Stimulated activated CD4-positive, alpha-beta T cell treated with anti-CD3 and anti-CD28 coated beads, TNF-alpha, amount 100 ng/mL, for 24 hours (primary cell): Measurements from ENCODE around the gene ABL1.

ENCODE experiments used
- DNase-seq, 3 experiments: peaks; one replicate each; pipeline ENCODE4 v3.0.0-alpha.2; 2020; ENCODE audit warnings: low read depth in 3 of 3

Gene ABL1

GRCh38 chr9:130890870-130891687, 56.0 kb downstream of the ABL1 start:
- DNase-seq = no peak

GRCh38 chr9:130891688-130892476, 56.8 kb downstream of the ABL1 start:
- DNase-seq = no peak

GRCh38 chr9:130892477-130893304, 57.6 kb downstream of the ABL1 start:
- DNase-seq = no peak

GRCh38 chr9:130893341-130894101, 58.5 kb downstream of the ABL1 start:
- no peak for DNase-seq

DNA sequence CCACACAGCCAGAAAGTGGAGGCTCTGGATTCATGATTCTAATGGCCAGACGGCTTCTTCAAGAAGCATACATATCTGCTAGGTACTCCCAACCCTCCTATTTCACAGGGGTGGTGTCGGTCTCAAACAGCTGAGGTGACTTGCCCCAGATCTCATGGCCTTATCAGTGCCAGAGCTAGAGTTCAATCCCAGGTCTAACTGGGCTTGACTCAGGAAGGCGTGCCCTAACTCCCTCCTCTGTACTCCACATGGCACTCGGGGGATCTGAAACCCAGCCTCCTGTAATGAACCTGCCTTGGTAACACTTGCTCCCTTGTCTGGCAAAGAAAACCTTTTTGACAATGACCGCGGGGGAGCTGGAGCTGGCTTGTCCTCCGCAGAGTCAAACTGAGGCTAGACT, 59.5 kb downstream of the ABL1 start:
- DNase-seq = no peak

- DNase-seq = no peak
These were observed 60.0 kb downstream of the ABL1 start for GRCh38 chr9:130895038-130895437.

- DNase-seq = no peak
These were observed 60.6 kb downstream of the ABL1 start for GRCh38 chr9:130895481-130896232.

- DNase-seq = no peak
These were observed 61.4 kb downstream of the ABL1 start, which contains the start of gene QRFP for GRCh38 chr9:130896233-130897014. Gene QRFP (minus strand): TSS chr9:130896812. CDS start chr9:130893838, 2,974 bp downstream.

DNA sequence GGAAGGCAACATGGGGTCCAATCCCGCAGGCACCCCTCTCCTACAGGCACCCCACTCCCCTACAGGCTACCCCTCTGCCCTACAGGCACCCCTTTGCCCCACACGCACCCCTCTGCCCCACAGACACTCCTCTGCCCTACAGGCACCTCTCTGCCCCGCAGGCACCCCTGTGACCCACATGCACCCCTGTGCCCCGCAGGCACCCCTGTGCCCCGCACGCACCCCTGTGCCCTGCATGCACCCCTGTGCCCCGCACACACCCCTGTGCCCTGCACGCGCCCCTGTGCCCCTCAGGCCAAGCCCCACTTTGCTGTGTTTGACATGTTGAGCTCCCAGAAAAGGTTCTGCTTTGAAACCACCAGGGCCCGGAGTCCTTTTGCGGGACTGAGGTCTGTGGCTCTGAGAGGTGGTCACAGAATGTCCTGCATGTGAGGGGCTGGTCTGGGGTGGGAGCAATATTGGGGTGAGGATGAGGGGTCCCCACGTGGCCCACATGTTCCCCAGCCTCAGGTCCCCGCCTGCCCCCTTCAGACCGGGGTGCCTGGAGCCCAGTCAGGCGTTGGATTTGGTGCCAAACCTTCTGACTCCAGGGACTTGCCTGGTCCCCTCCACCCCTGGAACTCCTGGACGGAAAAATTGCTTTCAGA, 62.2 kb downstream of the ABL1 start:
- DNase-seq = no peak

DNA sequence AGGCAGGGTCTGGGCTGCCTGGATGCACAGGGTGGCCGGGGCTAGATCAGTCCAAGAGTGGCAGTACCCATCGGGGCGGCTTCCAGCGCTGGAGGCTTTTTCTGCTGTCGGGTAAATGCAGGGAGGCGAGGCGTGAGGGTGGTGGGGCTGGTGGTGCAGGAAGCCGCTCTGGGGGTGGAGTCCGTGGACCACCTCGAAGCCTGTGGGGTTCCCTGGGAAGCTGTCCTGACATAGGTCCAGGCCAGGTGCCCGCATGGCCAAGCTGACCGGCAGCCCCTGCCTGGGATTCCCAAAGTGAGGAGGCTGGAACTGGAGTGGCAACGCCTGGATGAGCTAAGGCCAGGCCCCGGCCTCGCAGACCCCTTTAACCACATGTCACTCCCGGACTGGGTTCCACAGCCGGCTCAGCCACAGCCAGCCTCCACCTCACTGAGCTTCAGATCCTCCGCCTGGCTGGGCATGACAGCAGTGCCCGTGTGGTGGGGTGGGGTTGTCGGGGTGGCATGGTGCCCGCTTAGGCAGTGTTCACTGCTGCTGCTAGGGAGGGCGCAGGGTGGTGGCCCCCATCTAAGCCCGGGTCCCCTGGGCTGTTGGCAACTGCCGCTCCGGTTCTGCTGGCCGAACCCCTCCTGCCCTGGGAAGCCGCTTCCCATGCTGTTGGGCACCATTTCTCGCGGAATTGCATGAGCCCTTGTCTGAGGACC, 62.9 kb downstream of the ABL1 start:
- no peak for DNase-seq

GRCh38 chr9:130898552-130898852, 63.4 kb downstream of the ABL1 start:
- no peak for DNase-seq

GRCh38 chr9:130899051-130899748, 64.1 kb downstream of the ABL1 start:
- no peak for DNase-seq

DNA sequence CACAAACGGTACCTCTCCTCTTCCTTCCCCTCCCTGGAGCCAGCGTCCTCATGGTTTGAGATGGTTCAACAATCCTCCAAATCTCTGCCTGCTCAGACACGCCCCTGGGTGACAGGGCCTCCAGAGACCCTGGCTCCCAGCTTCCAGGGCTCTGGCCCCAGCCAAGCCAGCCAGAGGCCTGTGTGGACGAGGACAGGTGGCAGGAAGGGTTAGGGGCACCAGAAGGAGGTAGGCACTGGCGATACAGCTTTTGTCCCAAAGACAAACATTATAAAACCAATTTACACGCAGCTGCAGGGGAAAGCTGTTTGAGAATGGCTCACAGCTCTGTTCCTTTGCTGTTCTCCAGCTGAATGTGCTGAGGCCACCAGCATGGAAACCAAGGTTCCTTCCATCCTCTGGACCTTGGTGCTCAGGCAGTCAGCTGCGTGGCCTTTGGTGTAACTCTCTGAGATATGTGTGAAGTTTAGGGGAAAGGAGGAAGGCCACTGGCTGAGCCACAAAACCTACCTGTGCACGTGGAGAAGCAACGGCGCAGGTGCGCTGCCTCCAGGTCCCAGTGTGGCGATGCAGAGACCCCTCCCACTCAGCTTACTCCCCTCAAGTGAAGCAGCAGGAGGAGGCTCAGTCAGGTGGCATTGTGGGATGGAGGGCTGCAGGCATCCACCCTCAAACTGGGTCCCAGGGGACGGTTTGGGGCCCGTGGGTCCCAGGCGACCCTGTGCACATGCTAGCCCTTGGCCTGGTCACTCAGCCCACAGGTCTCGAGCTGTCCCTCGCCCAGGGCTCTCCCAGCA, 65.8 kb downstream of the ABL1 start:
- DNase-seq = no peak

- DNase-seq = no peak
These were observed 66.6 kb downstream of the ABL1 start for GRCh38 chr9:130901498-130902203.

DNA sequence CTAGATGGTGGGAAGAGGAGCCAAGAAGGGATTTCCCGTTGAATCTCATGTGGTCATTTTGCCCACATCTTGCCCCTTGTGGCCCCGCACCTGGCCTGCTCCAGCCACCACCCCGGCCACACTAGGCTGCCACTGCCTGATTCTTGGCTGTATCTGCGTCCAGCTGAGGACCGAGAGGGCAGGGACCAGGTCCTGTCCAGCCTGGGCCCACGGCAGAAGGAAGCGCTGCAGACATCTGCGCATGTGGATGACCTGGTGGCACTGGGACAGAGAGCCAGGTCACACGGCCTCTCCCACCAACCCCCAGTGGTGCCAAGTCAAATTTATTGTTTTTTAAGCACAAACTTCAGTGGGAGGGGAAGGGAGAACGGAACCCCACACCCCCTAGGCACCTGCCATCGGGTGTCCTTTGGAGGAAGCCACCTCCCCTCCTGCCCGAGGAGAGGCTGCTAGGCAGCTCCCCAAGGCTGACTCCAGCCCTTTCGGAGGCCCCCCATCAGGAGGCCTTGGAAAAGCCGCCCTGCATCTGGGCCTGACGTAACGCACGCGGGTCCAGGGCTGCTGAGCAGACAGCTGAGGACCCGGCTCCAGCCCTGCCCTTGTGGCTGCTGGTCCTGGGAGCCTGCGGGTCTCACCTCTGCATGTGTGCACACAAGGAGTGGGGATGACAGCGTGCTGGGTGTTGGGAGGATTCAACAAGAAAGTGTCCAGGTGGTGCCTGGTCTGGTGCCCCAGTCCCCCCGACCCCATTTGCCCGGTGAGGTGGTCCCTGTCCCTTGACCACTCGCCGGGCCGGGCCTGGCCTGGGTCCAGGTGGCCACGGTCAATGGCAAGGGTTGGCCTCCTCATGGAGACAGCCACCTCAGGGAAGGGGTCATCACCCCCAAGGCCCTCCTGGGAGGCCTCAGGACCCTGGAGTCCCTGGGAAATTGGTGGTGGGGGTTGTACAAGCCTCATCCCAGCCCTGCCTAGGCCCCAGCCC, 67.4 kb downstream of the ABL1 start:
- no peak for DNase-seq
